Posterior cingulate gyrus (tissue), 11 donors: ENCODE measurements around the gene PRR3.
A peak's percentile ranks its signal among the peaks of the same experiment; 100 is the strongest.
"Not testable (repeated sequence)": the region's sequence is repeated elsewhere in the genome, so short reads cannot be mapped to it uniquely, and the experiment has no call there.

Experiments used
- DNase-seq, 10 donors: peaks; one replicate each; pipeline versions ENCODE4 v3.0.0 to v3.0.0-alpha.2; 2020 to 2021; ENCODE audit warnings: mixed read lengths in 3 of 10
- intact Hi-C: fragments of 100-400 bp; cut with DNase I; formaldehyde crosslinking; loops from one replicate; pipeline ENCODE4 v1.15.1; 2023

The PRR3 gene

GRCh38 chr6:30556906-30557682 lies at the start of gene PRR3:
TSS of gene PRR3 (plus strand) at chr6:30557295. CDS start at chr6:30557345, 50 bp downstream.
- intact Hi-C loops: loop anchor here (1.0 kb wide), 1 partner anchor 14 kb away; the partner anchor contains the start of gene ABCF1
- DNase-seq: peak; percentile 91 to 99 (median 96)

- no peak for DNase-seq
- intact Hi-C loops: no loop called here
These were observed 49.0 kb upstream of the PRR3 start for GRCh38 chr6:30507849-30508827.

GRCh38 chr6:30508890-30509736 lies 48.0 kb upstream of the PRR3 start:
- intact Hi-C loops: no loop called here
- no peak for DNase-seq

- DNase-seq: no peak
- intact Hi-C loops: no loop called here
These were observed 46.5 kb upstream of the PRR3 start for GRCh38 chr6:30510419-30511168.

- intact Hi-C loops: no loop called here
- no peak for DNase-seq
These were observed 45.9 kb upstream of the PRR3 start for GRCh38 chr6:30511169-30511546.

- intact Hi-C loops: no loop called here
- no peak for DNase-seq
These were observed 43.6 kb upstream of the PRR3 start for GRCh38 chr6:30513451-30513850.

- intact Hi-C loops: no loop called here
- DNase-seq: no peak
These were observed 42.0 kb upstream of the PRR3 start for GRCh38 chr6:30515106-30515505.

GRCh38 chr6:30515944-30516753 lies 40.9 kb upstream of the PRR3 start:
- intact Hi-C loops: no loop called here
- peak; percentile 24 to 94 (median 52) for DNase-seq

GRCh38 chr6:30516754-30517076 lies 40.4 kb upstream of the PRR3 start:
- intact Hi-C loops, DNase-seq: not testable (repeated sequence)

GRCh38 chr6:30517767-30518504 lies 39.2 kb upstream of the PRR3 start:
- DNase-seq: peak in 1 of 10 donors; percentile 61
- intact Hi-C loops: not testable (repeated sequence)

GRCh38 chr6:30518505-30519145 lies 38.5 kb upstream of the PRR3 start:
- DNase-seq, intact Hi-C loops: not testable (repeated sequence)

- intact Hi-C loops: no loop called here
- DNase-seq: no peak
These were observed 36.6 kb upstream of the PRR3 start for GRCh38 chr6:30520522-30520921.

GRCh38 chr6:30521082-30521481 lies 36.0 kb upstream of the PRR3 start:
- DNase-seq: peak in 1 of 10 donors; percentile 31
- intact Hi-C loops: not testable (repeated sequence)

- intact Hi-C loops, DNase-seq: not testable (repeated sequence)
These were observed 35.1 kb upstream of the PRR3 start for GRCh38 chr6:30521952-30522351.

GRCh38 chr6:30526444-30526843 lies 30.7 kb upstream of the PRR3 start:
- DNase-seq, intact Hi-C loops: not testable (repeated sequence)

- intact Hi-C loops, DNase-seq: not testable (repeated sequence)
These were observed 27.7 kb upstream of the PRR3 start for GRCh38 chr6:30529349-30529875.

GRCh38 chr6:30530014-30530413 lies 27.1 kb upstream of the PRR3 start:
- intact Hi-C loops: no loop called here
- no peak for DNase-seq
